Calu3 (cell line): ENCODE results near the gene KRTAP10-12. TPM values are rescaled to one million over a fixed set of nuclear protein-coding genes. Genes with fewer than 3 reads are reported as not detected.
"Not testable (repeated sequence)": the region's sequence is repeated elsewhere in the genome, so short reads cannot be mapped to it uniquely, and the experiment has no call there.

Experiments used
- BruUV-seq: library from RNA; stranded (reverse); fragments of 400-500 nt; replicated peaks from 2 replicates; lab custom pipeline; 2021; lab: Mats Ljungman, UMichigan
- CTCF ChIA-PET: fragments of 300-600 bp; sonication (Branson Sonifier 250); formaldehyde crosslinking; loops from one replicate; lab custom pipeline; 2022; ENCODE audit warnings: antibody characterized with exemption; lab: Charles Lee
- DNase-seq: peaks from one replicate; pipeline ENCODE4 v3.0.0; 2022
- H3K27ac Mint-ChIP-seq: one replicate; pipeline ENCODE4 v1.8.0; 2022; ENCODE audit warnings: mixed read lengths; ENCODE audit not compliant: unreplicated experiment
- H3K27me3 Mint-ChIP-seq: one replicate; pipeline ENCODE4 v1.8.0; 2022; ENCODE audit warnings: mixed read lengths; ENCODE audit not compliant: unreplicated experiment
- H3K36me3 Mint-ChIP-seq: one replicate; pipeline ENCODE4 v1.8.0; 2022; ENCODE audit warnings: mild to moderate bottlenecking, moderate library complexity, mixed read lengths; ENCODE audit not compliant: insufficient read depth, unreplicated experiment
- H3K4me1 Mint-ChIP-seq: one replicate; pipeline ENCODE4 v1.8.0; 2022; ENCODE audit warnings: mild to moderate bottlenecking, low read depth, mixed read lengths; ENCODE audit not compliant: unreplicated experiment
- H3K4me3 Mint-ChIP-seq: one replicate; pipeline ENCODE4 v1.8.0; 2022; ENCODE audit warnings: mild to moderate bottlenecking, low read depth, moderate library complexity, mixed read lengths; ENCODE audit not compliant: unreplicated experiment
- H3K9me3 Mint-ChIP-seq: one replicate; pipeline ENCODE4 v1.8.0; 2022; ENCODE audit warnings: low read depth, mixed read lengths; ENCODE audit not compliant: unreplicated experiment
- CTCF ChIP-seq: fragments of 200-600 bp; IDR thresholded peaks from one replicate; pipeline ENCODE4 v1.8.0; 2022; ENCODE audit warnings: antibody characterized with exemption; ENCODE audit not compliant: unreplicated experiment
- intact Hi-C: fragments of 100-400 bp; cut with micrococcal nuclease; formaldehyde crosslinking; loops from one replicate; pipeline ENCODE4 v1.10.0; 2022; ENCODE audit not compliant: unreplicated experiment
- total RNA-seq: library from RNA; stranded (reverse); gene quantifications from 2 replicates; pipeline ENCODE4 v1.2.3, GENCODE V29; 2022

Gene KRTAP10-12
- total RNA-seq, 1 experiment from 2014 or later = not detected

GRCh38 chr21:44687671-44688070, 9.3 kb upstream of the KRTAP10-12 start:
- no peak overlapping the region for H3K27ac Mint-ChIP-seq
- peaks cover 93% of the 10 kb centered on the region for H3K27me3 Mint-ChIP-seq
- intact Hi-C loops = no loop called here
- no peaks in the 10 kb centered on the region for H3K9me3 Mint-ChIP-seq
- H3K4me3 Mint-ChIP-seq = no peak overlapping the region
- H3K4me1 Mint-ChIP-seq = no peaks in the 10 kb centered on the region
- BruUV-seq = no TSS peak
- CTCF ChIA-PET = no interaction called here
- TF ChIP-seq CTCF = no peak
- H3K36me3 Mint-ChIP-seq = no peaks in the 10 kb centered on the region
- DNase-seq = no peak

GRCh38 chr21:44689740-44690139, 7.2 kb upstream of the KRTAP10-12 start:
- not testable (repeated sequence) for H3K27ac Mint-ChIP-seq, BruUV-seq
- peaks cover 85% of the 10 kb centered on the region for H3K27me3 Mint-ChIP-seq

GRCh38 chr21:44691686-44692085, 5.3 kb upstream of the KRTAP10-12 start:
- CTCF ChIA-PET = no interaction called here
- no peak overlapping the region for H3K4me3 Mint-ChIP-seq
- intact Hi-C loops = no loop called here
- H3K27me3 Mint-ChIP-seq = peaks cover 85% of the 10 kb centered on the region
- no peak for DNase-seq
- no peaks in the 10 kb centered on the region for H3K4me1 Mint-ChIP-seq
- no TSS peak for BruUV-seq
- no peak for TF ChIP-seq CTCF
- no peaks in the 10 kb centered on the region for H3K36me3 Mint-ChIP-seq
- H3K27ac Mint-ChIP-seq = no peak overlapping the region
- H3K9me3 Mint-ChIP-seq = peaks cover 2% of the 10 kb centered on the region

More at GRCh38 chr21:44689740-44690139, 7.2 kb upstream of the KRTAP10-12 start:
- H3K4me3 Mint-ChIP-seq, intact Hi-C loops, H3K4me1 Mint-ChIP-seq, H3K36me3 Mint-ChIP-seq, DNase-seq, CTCF ChIA-PET, H3K9me3 Mint-ChIP-seq: not testable (repeated sequence)

- Mint-ChIP-seq H3K36me3 (no peaks in the 10 kb centered on the region), H3K4me1 (peaks cover 9% of the 10 kb centered on the region), H3K27ac (no peak overlapping the region), H3K4me3 (no peak overlapping the region), H3K27me3 (peaks cover 85% of the 10 kb centered on the region), H3K9me3 (peaks cover 2% of the 10 kb centered on the region)
- DNase-seq = no peak
- no peak for TF ChIP-seq CTCF
- no TSS peak for BruUV-seq
- intact Hi-C loops = no loop called here
- CTCF ChIA-PET = no interaction called here
Measured at GRCh38 chr21:44692798-44693512, 4.0 kb upstream of the KRTAP10-12 start.

- TF ChIP-seq CTCF = no peak
- H3K4me3 Mint-ChIP-seq = no peak overlapping the region
- peaks cover 88% of the 10 kb centered on the region for H3K27me3 Mint-ChIP-seq
- peaks cover 14% of the 10 kb centered on the region for H3K4me1 Mint-ChIP-seq
- DNase-seq = no peak
- no TSS peak for BruUV-seq
- H3K27ac Mint-ChIP-seq = no peak overlapping the region
- intact Hi-C loops = no loop called here
- CTCF ChIA-PET = interaction anchor here (0.5 kb wide), 1 partner anchor 593 kb away, joined by 4 read pairs; the partner anchor contains the start of gene POFUT2
- no peaks in the 10 kb centered on the region for H3K36me3 Mint-ChIP-seq
- H3K9me3 Mint-ChIP-seq = peaks cover 2% of the 10 kb centered on the region
Measured at GRCh38 chr21:44694776-44695175, 2.2 kb upstream of the KRTAP10-12 start.
